ENCODE data around the gene TMEM52B.

Gene TMEM52B

DNA sequence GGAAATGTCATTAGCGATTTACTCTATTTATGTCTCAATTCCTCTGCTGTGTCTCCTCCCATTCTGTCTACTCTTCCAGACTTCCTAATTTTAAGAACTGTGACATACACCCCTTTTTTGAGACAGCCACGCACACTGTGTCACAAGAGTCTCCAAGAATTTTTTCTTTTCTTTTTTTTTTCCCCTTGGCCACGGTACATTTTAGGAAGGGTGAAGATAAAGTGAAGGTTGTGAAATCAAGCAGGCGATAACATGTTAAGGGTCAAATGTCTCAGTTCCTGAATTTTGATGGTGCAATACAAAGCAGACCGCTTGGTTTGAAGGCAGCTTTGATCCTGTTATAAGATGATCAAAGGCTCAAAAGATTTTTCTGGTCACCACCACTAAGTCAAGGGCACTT is 11.2 kb upstream of the TMEM52B start:
- no peaks in the 10 kb centered on the region for H3K27me3 ChIP-seq (ENCODE audit: insufficient read depth, low read length, poor library complexity, severe bottlenecking)

DNA sequence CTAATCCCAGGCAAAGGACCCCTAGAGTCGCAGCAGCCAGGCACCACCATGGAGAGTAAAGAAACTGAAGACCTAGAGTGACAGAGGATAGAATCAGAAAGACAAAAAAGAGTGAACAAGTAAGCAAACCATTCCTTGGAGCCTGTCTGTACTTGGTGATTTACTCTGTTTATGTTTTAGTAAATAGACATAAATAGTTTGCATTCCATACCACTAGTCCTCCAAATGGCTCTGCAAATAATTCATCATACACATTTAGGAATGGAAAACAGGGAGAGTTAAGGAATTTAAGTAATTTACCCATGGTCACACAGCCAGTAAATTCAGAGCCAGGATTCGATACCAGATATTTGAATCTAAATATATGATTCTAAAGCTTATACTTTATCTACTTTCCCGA is 9.7 kb upstream of the TMEM52B start:
- no peak overlapping the region for H2AFZ ChIP-seq (ENCODE audit: low read length)

More for the DNA sequence above, 11.2 kb upstream of the TMEM52B start:
- H3K4me1 ChIP-seq (ENCODE audit: insufficient read depth, low read length, poor library complexity, severe bottlenecking): no peaks in the 10 kb centered on the region
- H3K9me3 ChIP-seq (ENCODE audit: insufficient read depth, low read depth, low read length): no peaks in the 10 kb centered on the region
- TF ChIP-seq, protein P1, sequence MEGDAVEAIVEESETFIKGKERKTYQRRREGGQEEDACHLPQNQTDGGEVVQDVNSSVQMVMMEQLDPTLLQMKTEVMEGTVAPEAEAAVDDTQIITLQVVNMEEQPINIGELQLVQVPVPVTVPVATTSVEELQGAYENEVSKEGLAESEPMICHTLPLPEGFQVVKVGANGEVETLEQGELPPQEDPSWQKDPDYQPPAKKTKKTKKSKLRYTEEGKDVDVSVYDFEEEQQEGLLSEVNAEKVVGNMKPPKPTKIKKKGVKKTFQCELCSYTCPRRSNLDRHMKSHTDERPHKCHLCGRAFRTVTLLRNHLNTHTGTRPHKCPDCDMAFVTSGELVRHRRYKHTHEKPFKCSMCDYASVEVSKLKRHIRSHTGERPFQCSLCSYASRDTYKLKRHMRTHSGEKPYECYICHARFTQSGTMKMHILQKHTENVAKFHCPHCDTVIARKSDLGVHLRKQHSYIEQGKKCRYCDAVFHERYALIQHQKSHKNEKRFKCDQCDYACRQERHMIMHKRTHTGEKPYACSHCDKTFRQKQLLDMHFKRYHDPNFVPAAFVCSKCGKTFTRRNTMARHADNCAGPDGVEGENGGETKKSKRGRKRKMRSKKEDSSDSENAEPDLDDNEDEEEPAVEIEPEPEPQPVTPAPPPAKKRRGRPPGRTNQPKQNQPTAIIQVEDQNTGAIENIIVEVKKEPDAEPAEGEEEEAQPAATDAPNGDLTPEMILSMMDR (conservative IDR thresholded peaks at IDR 0.05; ENCODE audit: low read length): no peak
- TF ChIP-seq EZH2phosphoT487 (IDR thresholded peaks at IDR 0.05; ENCODE audit: borderline replicate concordance): no peak
- H3K4me2 ChIP-seq (ENCODE audit: low read depth, low read length, poor library complexity, severe bottlenecking): no peak overlapping the region
- no peaks in the 10 kb centered on the region for H3K79me2 ChIP-seq (ENCODE audit: insufficient read depth, low read length)
- H2AFZ ChIP-seq (ENCODE audit: low read length): no peak overlapping the region
- no peaks in the 10 kb centered on the region for H3K36me3 ChIP-seq (ENCODE audit: insufficient read depth, low read length)
- H3F3A ChIP-seq (ENCODE audit: low read depth): no peaks in the 10 kb centered on the region
- H3K4me3 ChIP-seq (ENCODE audit: low read length, poor library complexity, severe bottlenecking): no peak overlapping the region
- no peaks in the 10 kb centered on the region for H4K20me1 ChIP-seq (ENCODE audit: insufficient read depth, low read length, poor library complexity, severe bottlenecking)
- H3K9ac ChIP-seq (ENCODE audit: low read depth, low read length, poor library complexity, severe bottlenecking): no peak overlapping the region
- no peaks in the 10 kb centered on the region for H3K9me2 ChIP-seq (replicated peaks; ENCODE audit: low read depth, low read length)

DNA sequence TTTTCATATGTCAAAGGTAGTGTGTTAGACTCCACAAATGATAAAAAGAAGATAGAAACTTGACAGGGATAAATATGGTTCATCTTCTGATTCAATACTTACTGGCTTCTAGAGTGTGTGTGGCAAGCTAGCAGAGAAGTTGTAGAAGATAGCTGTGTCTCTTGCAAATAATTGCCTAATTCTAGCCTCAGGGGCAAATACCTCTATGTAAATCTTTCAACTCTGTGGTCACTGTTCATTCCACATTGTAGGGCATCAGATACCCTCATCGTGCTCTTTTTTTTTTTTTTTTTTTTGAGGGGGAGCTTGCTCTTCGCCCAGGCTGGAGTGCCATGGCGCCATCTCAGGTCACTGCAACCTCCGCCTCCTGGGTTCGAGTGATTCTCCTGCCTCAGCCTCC is 8.6 kb upstream of the TMEM52B start:
- Histone ChIP-seq H3K9me2 (replicated peaks; ENCODE audit: low read depth, low read length) (no peaks in the 10 kb centered on the region), H3K4me1 (ENCODE audit: insufficient read depth, low read length, poor library complexity, severe bottlenecking) (no peaks in the 10 kb centered on the region), H3K9me3 (ENCODE audit: insufficient read depth, low read depth, low read length) (no peaks in the 10 kb centered on the region), H2AFZ (ENCODE audit: low read length) (no peak overlapping the region), H3K27me3 (ENCODE audit: insufficient read depth, low read length, poor library complexity, severe bottlenecking) (no peaks in the 10 kb centered on the region), H3F3A (ENCODE audit: low read depth) (no peaks in the 10 kb centered on the region), H3K4me2 (ENCODE audit: low read depth, low read length, poor library complexity, severe bottlenecking) (no peak overlapping the region), H3K4me3 (ENCODE audit: low read length, poor library complexity, severe bottlenecking) (no peak overlapping the region), H3K79me2 (ENCODE audit: insufficient read depth, low read length) (no peaks in the 10 kb centered on the region), H3K36me3 (ENCODE audit: insufficient read depth, low read length) (no peaks in the 10 kb centered on the region), H4K20me1 (ENCODE audit: insufficient read depth, low read length, poor library complexity, severe bottlenecking) (no peaks in the 10 kb centered on the region), H3K9ac (ENCODE audit: low read depth, low read length, poor library complexity, severe bottlenecking) (no peak overlapping the region)
- TF ChIP-seq, protein P1 (conservative IDR thresholded peaks at IDR 0.05; ENCODE audit: low read length): no peak
- no peak for TF ChIP-seq EZH2phosphoT487 (IDR thresholded peaks at IDR 0.05; ENCODE audit: borderline replicate concordance)

More for the DNA sequence above, 9.7 kb upstream of the TMEM52B start:
- no peaks in the 10 kb centered on the region for H3K4me1 ChIP-seq (ENCODE audit: insufficient read depth, low read length, poor library complexity, severe bottlenecking)
- H4K20me1 ChIP-seq (ENCODE audit: insufficient read depth, low read length, poor library complexity, severe bottlenecking): no peaks in the 10 kb centered on the region
- H3K36me3 ChIP-seq (ENCODE audit: insufficient read depth, low read length): no peaks in the 10 kb centered on the region
- no peak overlapping the region for H3K4me3 ChIP-seq (ENCODE audit: low read length, poor library complexity, severe bottlenecking)
- no peaks in the 10 kb centered on the region for H3K27me3 ChIP-seq (ENCODE audit: insufficient read depth, low read length, poor library complexity, severe bottlenecking)
- TF ChIP-seq EZH2phosphoT487 (IDR thresholded peaks at IDR 0.05; ENCODE audit: borderline replicate concordance): no peak
- TF ChIP-seq, protein P1 (conservative IDR thresholded peaks at IDR 0.05; ENCODE audit: low read length): no peak
- H3K4me2 ChIP-seq (ENCODE audit: low read depth, low read length, poor library complexity, severe bottlenecking): no peak overlapping the region
- no peaks in the 10 kb centered on the region for H3K9me2 ChIP-seq (replicated peaks; ENCODE audit: low read depth, low read length)
- no peaks in the 10 kb centered on the region for H3K9me3 ChIP-seq (ENCODE audit: insufficient read depth, low read depth, low read length)
- H3F3A ChIP-seq (ENCODE audit: low read depth): no peaks in the 10 kb centered on the region
- H3K79me2 ChIP-seq (ENCODE audit: insufficient read depth, low read length): no peaks in the 10 kb centered on the region
- no peak overlapping the region for H3K9ac ChIP-seq (ENCODE audit: low read depth, low read length, poor library complexity, severe bottlenecking)
